Measurements from ENCODE around the gene OR10K2.

OR10K2 gene

GRCh38 chr1:158371188-158371953 lies 54.7 kb downstream of the OR10K2 start:
- no peak for DNase-seq

Measured in nucleus accumbens (tissue), 56 donors.